ENCODE results near the gene NDFIP1. TPM values are rescaled to one million over a fixed set of nuclear protein-coding genes. Genes with fewer than 3 reads are reported as not detected.

Gene NDFIP1
- total RNA-seq, 4 donors from 2014 or later, result 185 to 351 (median 297) TPM

DNA sequence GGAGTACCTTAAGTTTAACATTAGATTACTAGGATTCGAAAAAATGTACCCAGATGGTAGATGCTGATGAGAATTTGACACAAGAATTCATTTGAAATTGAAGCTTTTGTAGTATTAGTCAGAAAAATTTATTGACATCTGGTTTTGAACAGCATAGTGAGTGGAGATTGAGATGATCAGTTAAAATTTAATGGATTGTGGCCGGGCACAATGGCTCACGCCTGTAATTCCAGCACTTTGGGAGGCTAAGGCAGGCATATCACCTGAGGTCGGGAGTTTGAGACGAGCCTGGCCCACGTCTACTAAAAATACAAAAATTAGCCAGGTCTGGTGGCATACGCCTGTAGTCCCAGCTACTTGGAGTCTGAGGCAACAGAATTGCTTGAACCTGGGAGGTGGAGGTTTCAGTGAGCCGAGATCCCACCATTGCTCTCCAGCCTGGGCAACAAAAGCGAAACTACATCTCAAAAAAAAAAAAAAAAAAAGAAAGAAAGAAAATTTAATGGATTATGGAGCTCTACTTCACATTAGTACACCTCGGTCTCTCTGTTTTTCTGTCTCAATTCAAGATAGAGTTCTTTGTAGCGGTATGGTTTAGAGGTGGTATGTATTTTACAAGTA, 21.0 kb downstream of the NDFIP1 start:
- TF ChIP-seq, protein P1, sequence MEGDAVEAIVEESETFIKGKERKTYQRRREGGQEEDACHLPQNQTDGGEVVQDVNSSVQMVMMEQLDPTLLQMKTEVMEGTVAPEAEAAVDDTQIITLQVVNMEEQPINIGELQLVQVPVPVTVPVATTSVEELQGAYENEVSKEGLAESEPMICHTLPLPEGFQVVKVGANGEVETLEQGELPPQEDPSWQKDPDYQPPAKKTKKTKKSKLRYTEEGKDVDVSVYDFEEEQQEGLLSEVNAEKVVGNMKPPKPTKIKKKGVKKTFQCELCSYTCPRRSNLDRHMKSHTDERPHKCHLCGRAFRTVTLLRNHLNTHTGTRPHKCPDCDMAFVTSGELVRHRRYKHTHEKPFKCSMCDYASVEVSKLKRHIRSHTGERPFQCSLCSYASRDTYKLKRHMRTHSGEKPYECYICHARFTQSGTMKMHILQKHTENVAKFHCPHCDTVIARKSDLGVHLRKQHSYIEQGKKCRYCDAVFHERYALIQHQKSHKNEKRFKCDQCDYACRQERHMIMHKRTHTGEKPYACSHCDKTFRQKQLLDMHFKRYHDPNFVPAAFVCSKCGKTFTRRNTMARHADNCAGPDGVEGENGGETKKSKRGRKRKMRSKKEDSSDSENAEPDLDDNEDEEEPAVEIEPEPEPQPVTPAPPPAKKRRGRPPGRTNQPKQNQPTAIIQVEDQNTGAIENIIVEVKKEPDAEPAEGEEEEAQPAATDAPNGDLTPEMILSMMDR (IDR thresholded peaks at IDR 0.05), result no peak
- TF ChIP-seq POLR2A (IDR thresholded peaks at IDR 0.05), result no peak
- no peaks in the 10 kb centered on the region for H3K9me3 ChIP-seq
- H3K27ac ChIP-seq, result no peak overlapping the region
- intact Hi-C loops (cut with DNase I), result no loop called here
- DNase-seq, result no peak
- H3K4me1 ChIP-seq, result peaks cover 14 to 25% of the 10 kb centered on the region in 2 donors
- no peak overlapping the region for H3K4me3 ChIP-seq (replicated peaks in 1 of 3)
- 81 to 82% methylated on average over 11 of the region's 11 CpGs for WGBS, 2 donors
- peaks cover 8 to 13% of the 10 kb centered on the region in 2 donors for H3K36me3 ChIP-seq
- no peaks in the 10 kb centered on the region for H3K27me3 ChIP-seq

GRCh38 chr5:142131394-142131793, 22.8 kb downstream of the NDFIP1 start:
- TF ChIP-seq, protein P1 (IDR thresholded peaks at IDR 0.05), result no peak
- TF ChIP-seq POLR2A (IDR thresholded peaks at IDR 0.05), result no peak
- H3K36me3 ChIP-seq, result peaks cover 14 to 20% of the 10 kb centered on the region in 2 donors
- intact Hi-C loops (cut with DNase I), result no loop called here
- H3K27ac ChIP-seq, result no peak overlapping the region
- H3K9me3 ChIP-seq, result no peaks in the 10 kb centered on the region
- no peak overlapping the region for H3K4me3 ChIP-seq (replicated peaks in 1 of 3)
- 93 to 95% methylated on average over 3 of the region's 3 CpGs for WGBS, 2 donors
- peaks cover 14 to 23% of the 10 kb centered on the region in 2 donors for H3K4me1 ChIP-seq
- no peaks in the 10 kb centered on the region for H3K27me3 ChIP-seq
- no peak for DNase-seq

- TF ChIP-seq, protein P1 (IDR thresholded peaks at IDR 0.05), result no peak
- TF ChIP-seq POLR2A (IDR thresholded peaks at IDR 0.05), result no peak
- 97 to 98% methylated on average over 3 of the region's 3 CpGs for WGBS, 2 donors
- intact Hi-C loops (cut with DNase I), result no loop called here
- Histone ChIP-seq H3K4me1 (peaks cover 11 to 15% of the 10 kb centered on the region in 2 donors), H3K27me3 (no peaks in the 10 kb centered on the region), H3K27ac (no peak overlapping the region), H3K9me3 (no peaks in the 10 kb centered on the region), H3K36me3 (peaks cover 21 to 22% of the 10 kb centered on the region in 2 donors), H3K4me3 (replicated peaks in 1 of 3) (no peak overlapping the region)
- DNase-seq, result no peak
Observed at GRCh38 chr5:142132916-142133315, 24.3 kb downstream of the NDFIP1 start.

GRCh38 chr5:142133330-142134206, 25.0 kb downstream of the NDFIP1 start:
- WGBS, 2 donors, result 65 to 84% methylated on average over 3 of the region's 3 CpGs
- TF ChIP-seq, protein P1 (IDR thresholded peaks at IDR 0.05), result no peak
- no peak for TF ChIP-seq POLR2A (IDR thresholded peaks at IDR 0.05)
- Histone ChIP-seq H3K27me3 (no peaks in the 10 kb centered on the region), H3K4me1 (peaks cover 5 to 9% of the 10 kb centered on the region in 2 donors), H3K27ac (no peak overlapping the region), H3K4me3 (replicated peaks in 1 of 3) (no peak overlapping the region), H3K9me3 (no peaks in the 10 kb centered on the region), H3K36me3 (peaks cover 26 to 27% of the 10 kb centered on the region in 2 donors)
- no peak for DNase-seq
- intact Hi-C loops (cut with DNase I), result no loop called here
